Smooth muscle cell of the coronary artery (primary cell): ENCODE results near the gene ZNF93. TPM values are rescaled to one million over a fixed set of nuclear protein-coding genes. Genes with fewer than 3 reads are reported as not detected.

Experiments
- total RNA-seq: library from RNA; depleted of rRNA; stranded (reverse); fragments of >200 nt; gene quantifications from 2 replicates; pipeline ENCODE4 v1.2.3, GENCODE V29; 2014; ENCODE audit warnings: low replicate concordance

The ZNF93 gene
- total RNA-seq, result 1.5 and 3.2 TPM in 2 replicates

DNA sequence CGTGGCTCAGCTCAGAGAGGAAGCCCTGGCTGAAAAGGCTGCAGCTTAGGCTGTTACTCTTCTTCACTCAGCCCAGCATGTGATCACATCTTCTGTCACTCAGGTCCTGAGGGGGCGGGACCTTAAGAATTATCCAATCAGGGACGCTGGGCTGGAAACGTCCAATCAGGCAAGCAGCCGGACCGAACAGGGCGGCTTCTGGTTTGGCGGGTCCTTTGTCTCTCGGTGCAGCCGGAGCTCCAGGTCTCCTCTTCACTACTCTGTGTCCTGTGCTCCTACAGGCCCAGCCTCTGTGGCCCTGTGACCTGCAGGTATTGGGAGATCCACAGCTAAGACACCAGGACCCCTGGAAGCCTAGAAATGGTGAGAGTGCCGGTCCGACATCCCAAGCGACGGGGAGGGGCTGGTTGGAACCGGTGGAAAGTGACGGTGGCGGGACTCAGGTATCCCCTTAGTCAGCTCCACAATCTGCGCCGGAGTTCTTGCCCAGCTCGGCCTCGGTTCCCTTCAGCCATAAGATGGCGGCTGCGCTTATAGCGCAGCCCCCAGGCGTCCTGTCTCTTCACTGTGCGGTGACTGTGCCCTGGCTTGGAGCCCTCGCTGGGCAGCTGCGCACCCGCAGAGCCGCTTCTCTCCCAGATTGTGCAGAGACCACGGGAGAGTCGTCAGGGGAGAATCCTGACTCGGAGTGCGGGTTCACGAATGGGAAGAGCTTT, at the start of gene ZNF93:
ZNF93 (plus strand) TSS at position 218 of the 716 bp plus-strand sequence; CDS start at position 361, 143 bp downstream.

DNA sequence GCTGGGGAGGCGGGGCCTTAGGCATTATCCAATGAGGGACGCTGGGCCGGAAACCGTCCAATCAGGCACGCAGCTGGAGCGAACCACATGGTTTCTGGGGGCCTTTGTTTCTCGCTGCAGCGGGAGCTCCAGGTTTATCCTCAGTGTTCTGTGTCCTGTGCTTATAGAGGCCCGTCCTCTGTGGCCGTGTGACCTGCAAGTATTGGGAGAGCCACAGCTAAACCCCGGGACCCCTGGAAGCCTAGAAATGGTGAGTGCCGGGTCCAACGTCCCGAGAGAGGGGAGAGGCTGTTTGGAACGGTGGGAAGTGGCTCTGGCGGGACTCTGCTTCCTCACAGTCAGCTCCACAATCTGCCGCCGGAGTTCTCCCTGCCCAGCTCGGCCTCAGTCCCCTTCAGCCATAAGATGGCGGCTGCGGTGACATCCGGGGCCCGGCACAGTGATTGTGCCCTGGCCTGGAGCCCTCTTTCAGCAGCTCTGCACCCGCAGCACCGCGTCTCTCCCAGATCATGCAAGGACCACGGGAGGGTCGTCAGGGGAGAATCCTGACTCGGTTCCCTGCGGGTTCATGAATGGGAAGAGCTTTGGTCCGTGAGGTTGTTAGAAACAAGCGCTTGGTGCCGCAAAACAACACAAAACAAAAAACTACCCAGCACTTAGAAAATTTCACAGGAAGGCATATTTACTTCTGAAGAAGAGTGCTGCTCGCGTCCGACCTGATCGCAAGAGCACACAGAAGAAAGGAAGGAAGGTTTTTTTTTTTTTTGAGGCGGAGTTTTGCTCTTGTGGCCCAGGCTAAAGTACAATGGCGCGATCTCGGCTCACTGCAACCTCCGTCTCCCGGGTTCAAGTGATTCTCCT, 34.8 kb upstream of the ZNF93 start, which contains the start of gene ZNF253:
ZNF253 (plus strand) TSS at position 133 of the 861 bp plus-strand sequence; CDS start at position 248, 115 bp downstream.

Other genes with a start within 250 kb of the ZNF93 start
- 20.6 and 30.0 TPM in 2 replicates for gene ATP13A1, start 237.3 kb upstream of the ZNF93 start, total RNA-seq
- gene ZNF101, start 232.1 kb upstream of the ZNF93 start, total RNA-seq, result 2.7 and 5.3 TPM in 2 replicates
- 4.3 and 4.9 TPM in 2 replicates for gene ZNF14, start 167.8 kb upstream of the ZNF93 start, total RNA-seq
- gene ZNF506, start 79.2 kb upstream of the ZNF93 start, total RNA-seq, result 7.6 and 7.8 TPM in 2 replicates
- 1.1 and 2.7 TPM in 2 replicates for gene ZNF253, start 35.1 kb upstream of the ZNF93 start, total RNA-seq
- 1.7 and 1.8 TPM in 2 replicates for gene ZNF682, start 138.6 kb downstream of the ZNF93 start, total RNA-seq
- 0.68 and 1.6 TPM in 2 replicates for gene ZNF90, start 177.1 kb downstream of the ZNF93 start, total RNA-seq